HG02970 (cell line): Measurements from ENCODE around the gene NPIPA7.
"Not testable (repeated sequence)": the region's sequence is repeated elsewhere in the genome, so short reads cannot be mapped to it uniquely, and the experiment has no call there.

Experiments used
- ATAC-seq: cut with Tn5 transposase; IDR thresholded peaks from one replicate; pipeline ENCODE4 v1.9.1; 2021; ENCODE audit warnings: mild to moderate bottlenecking, moderate library complexity, moderate number of reproducible peaks; ENCODE audit not compliant: unreplicated experiment, low FRiP score

The NPIPA7 gene

DNA sequence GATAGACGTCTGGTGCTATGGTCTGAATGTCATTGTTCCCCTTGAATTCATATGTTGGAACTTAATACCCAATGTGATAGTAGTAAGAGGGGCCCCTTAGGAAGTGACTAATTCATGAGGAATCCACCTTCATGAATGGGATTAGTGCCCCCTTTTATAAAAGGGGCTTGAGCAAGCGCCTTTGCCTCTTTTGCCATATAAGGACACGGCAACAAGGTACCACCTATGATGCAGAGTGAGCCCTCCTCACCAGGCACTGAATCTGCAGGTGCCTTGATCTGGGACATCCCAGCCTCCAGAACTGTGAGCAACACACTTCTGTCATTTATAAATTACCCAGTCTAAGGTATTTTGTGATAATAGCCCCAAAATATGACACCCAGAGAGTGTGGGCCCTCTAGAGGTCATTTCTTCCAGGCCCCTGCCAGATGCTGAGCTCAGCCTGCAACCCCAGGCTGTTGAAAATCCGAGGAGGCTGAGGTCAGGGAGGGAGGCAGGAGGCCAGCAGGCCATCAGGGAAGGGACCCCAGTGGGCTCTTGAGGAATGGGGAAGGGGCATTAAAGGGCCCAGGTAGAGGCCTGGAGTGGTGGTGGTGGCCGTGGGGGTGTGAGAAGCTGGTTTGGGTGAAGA, 39.1 kb downstream of the NPIPA7 start:
- ATAC-seq: not testable (repeated sequence)

DNA sequence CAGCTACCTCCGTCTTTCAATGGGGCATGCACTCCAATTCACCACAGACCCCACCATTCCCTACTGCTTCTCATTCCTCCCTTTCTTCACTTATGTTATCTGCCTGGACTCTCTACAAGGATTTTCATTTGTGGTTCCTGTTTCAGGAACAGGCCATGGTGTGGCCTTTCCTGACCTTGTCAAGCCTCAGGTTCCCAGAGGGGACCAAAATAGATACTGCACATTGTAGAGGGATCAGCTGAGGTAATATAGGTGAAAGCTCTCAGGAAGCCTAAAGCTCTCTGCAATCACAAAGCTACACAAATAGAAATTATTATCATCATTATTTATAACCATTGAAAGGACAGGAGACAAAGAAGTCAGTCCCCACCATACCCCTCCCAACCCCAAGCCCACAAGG, 41.6 kb downstream of the NPIPA7 start:
- ATAC-seq: not testable (repeated sequence)

DNA sequence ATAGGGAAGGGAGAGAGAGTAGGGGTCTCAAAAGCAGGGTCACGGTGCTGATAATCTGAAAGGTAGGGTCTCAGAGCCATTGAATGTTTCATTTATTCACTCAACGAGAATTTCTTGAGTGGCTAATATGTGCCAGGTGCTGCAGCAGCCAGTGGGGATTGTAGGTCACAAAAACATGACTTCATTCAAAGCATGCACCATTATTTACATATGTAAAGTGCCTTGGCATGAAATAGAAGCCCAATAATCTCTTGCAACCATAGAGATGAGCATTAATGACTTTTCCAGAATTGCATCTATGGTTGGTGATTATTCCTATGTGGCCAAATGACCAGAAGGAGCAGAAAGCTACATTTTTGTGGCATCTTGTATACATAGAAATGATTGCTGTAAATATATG, 46.2 kb downstream of the NPIPA7 start:
- ATAC-seq: not testable (repeated sequence)

DNA sequence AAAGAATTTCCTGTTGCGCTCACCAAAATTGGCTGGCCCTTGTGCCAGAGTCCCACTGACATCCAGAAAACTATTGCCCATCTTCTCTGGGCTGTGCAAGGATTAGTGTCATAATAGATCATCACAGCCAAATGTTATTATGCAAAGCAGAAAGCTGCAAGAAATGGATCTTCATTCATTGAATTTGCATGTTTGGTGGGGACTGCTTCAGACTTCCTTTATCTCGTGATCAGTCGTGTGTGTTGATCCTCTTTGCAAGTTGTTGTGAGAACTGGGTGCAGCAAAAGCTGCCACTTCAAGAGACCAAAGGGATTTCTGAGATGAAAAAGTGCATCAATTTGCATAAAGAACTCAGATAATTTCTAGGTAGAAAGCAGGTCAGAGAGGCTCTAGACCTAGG, 52.2 kb downstream of the NPIPA7 start:
- ATAC-seq: not testable (repeated sequence)

DNA sequence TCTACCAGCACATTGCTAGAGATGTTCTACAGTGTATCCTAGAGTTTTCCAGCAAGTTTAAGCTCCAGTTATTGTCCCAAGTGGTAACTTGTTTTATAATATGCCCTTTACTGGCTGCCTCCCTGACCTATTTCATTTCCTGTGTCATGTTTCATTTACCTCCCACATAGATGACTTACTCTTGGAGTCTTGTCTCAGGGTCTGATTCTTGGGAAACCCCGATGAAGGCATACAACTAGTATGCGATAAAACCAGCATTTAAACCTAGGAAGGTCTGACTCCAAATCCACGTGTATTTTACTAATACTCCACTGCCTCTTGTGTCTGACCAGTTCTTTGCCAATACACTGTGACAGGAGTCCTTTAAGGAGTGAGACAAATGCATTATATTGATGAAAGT, 55.8 kb downstream of the NPIPA7 start:
- ATAC-seq: not testable (repeated sequence)

DNA sequence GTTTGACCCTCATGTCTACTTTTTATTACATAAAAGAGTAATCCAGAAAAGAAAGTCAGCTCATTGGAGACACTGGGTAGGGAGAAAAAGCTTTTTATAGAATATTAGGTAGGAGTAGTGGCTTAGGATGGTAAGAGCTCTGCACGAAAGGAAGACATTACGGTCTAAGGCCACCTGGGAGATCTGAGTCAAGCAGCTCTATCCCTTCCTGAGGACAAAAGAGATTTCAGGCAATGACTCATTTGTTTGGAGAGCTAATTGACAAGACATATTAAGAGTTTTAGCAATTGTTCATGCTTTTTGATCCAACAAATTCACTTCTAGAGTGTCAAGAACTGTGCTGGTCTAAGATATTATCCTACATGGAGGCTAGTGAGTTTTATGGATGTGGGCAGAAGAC, 62.5 kb downstream of the NPIPA7 start:
- not testable (repeated sequence) for ATAC-seq
